ENCODE results near the gene TAGAP.
"Not testable (repeated sequence)": the region's sequence is repeated elsewhere in the genome, so short reads cannot be mapped to it uniquely, and the experiment has no call there.

Gene TAGAP

DNA sequence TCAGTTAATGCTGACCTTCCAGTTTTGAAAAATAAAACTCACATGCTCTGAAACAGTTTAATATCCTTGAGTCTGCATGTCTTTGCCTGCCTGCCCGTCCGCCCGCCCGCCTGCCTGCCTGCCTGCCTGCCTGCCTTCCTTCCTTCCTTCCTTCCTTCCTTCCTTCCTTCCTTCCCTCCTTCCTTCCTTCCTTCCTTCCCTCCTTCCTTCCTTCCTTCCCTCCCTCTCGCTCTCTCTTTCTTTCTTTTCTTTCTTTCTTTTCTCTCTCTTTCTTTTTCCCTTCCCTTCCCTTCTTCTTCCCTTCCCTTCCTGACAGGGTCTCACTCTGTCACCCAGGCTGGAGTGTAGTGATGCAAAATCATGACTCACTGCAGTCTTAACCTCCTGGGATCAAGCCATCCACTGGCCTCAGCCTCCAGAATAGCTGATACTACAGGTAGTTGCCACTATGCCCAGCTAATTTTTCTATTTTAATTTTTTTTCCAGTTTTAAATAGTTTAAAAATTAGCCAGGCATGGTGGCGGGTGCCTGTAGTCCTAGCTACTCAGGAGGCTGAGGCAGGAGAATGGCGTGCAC, 34.7 kb downstream of the TAGAP start:
- DNase-seq, result not testable (repeated sequence)

DNA sequence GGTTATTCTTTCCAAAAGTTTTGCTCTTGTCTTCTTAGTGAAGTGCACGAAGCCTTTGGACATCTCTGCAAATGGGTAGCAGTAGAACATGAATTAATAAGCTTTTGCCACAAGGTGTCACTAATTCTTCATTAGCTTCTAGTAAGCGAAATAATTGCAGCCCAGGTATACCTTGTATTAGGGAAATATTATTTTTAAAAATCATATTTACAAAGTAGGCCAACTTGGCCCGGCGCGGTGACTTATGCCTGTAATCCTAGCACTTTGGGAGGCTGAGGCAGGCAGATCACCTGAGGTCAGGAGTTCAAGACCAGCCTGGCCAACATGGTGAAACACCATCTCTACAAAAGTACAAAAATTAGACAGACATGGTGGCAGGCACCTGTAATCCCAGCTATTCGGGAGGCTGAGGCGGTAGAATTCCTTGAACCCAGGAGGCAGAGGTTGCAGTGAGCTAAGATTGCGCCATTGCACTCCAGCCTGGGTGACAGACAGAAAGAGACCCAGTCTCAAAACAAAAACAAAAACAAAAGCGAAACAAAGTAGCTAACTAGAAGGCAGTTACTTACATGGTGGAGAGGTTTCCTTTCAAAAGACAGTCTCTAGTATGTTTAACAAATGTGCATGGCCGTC, 36.0 kb downstream of the TAGAP start:
- DNase-seq, result peak in 1 of 2 experiments; percentile 61

DNA sequence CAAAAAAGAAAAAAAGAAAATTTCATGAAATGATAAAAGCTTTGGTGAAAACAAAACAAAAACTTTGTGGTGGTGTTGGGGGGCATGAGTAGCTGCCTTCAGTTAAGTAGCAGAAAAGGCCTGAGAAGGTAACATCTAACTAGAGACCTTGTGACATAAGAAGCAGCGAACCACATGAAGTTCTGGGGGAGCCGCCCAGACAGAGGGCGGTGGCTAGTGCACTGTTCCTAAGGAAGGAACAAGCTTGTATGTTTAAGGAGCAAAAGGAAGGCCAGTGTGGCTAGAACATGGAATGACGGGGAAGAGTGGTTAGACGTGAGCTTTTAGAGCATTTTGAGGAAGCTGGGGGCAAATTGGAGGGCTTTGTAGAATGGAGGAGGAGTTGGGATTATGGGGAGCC, 37.3 kb downstream of the TAGAP start:
- no peak for DNase-seq

DNA sequence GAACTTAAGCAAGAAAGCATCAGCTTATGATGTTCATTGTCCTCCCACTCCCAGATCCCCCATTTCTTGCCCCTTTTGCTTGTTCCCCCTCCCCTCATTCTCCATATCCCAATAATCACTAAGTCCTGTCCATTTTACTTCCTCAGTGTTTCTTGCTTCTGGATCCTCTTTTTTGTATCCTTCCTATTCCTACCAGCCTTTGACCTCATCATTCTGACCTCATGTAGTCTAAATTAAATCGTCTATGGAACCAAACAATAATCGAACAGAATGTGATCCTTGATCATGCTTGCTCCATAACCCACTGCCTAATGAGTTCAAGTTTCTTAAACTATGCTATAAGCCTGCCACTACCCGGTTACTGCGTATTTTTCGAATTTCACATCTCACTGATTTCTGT, 39.4 kb downstream of the TAGAP start:
- DNase-seq, result no peak

DNA sequence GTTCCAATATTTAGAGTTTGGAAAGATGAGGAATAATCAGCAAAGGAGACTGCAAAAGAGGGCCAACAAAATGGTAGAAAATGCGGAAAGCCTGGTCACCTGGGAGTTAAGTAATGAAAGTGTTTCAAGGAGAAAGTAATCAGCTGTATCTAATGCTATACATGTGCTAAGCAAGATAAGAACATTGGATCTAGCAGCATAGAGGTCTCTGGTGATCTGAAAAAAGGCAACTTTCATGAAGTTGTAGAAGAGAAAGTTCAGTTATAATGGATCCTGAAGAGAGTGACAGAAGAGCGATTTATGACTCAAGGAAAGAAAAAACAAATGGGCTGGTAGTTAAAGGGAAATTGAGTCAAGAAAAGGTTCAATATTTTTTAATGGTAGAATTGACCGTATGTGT, 40.2 kb downstream of the TAGAP start:
- no peak for DNase-seq

DNA sequence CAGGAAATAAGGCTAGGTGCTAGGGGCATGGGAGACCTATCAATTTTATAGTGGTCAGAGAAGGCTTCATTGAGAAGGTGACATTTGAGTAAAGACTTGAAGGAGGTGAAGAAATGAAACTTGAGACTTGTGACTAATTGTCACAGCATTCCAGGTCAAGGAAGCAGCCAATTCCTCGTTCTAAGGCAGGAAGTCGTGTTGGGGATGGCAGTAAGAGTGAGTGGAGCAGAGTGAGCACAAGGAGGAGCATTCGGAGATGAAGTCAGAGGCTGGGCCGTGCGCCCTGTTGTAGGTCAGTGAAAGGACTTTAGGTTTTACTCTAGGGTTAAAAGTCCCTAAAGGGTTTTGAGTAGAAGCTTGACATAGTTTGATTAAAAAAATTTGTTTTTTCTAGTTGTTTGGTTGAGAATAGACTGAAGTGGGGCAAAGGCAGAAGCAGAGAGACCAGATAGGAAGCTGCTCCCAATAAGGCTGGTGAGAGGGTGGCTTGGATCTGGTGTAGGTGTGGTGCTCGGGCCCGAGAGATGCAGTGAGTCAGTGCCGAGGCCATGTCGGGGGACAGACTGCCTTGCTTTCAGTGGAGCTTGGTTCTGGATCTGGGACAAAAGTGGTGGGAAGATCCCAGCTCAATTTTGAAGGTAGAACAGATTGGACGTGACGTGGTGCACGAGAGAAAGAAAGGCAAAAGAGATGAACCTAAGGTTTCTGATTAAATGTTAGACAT, 42.2 kb downstream of the TAGAP start:
- no peak for DNase-seq

DNA sequence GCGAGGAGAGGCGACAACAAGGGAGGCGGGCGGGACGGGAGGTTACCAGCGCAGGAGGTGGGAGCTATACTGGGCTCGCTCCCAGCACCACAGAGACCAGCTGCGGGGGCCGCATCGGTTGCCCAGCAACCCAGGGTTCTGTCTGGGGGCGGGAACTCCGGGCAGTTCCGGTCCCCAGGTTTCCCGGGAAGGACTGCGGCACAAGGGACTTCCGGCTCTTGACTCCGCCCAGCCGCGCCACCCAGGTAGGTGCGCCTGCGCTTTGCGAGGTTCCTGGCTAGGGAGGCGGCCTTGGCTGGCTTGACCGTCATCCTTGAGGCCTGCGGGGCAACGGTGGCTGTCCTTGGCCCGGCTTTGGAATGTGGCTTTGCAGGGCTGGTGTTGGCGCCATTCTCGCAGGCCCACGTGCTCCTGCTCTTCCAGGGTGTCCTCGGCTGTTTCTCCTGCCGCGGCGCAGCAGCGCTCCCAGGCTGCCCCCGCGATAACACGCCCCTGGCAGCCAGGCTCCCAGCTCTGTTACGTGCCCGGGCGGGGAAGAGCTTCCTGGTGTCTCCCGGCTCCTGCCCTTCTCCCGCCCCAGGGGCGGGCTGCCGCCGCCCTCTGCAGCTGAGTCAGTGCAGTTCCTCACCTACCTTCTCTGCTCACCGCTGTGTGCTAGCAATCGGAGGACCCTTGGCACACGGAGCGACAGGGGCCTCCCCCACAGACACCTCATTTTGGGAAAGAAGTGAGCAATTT, 45.0 kb downstream of the TAGAP start, which contains the start of gene RSPH3:
RSPH3 (minus strand) TSS at position 537 of the 738 bp plus-strand sequence. CDS start 652 bp downstream, outside the sequence.
- DNase-seq, result peak; percentile 94 to 98

DNA sequence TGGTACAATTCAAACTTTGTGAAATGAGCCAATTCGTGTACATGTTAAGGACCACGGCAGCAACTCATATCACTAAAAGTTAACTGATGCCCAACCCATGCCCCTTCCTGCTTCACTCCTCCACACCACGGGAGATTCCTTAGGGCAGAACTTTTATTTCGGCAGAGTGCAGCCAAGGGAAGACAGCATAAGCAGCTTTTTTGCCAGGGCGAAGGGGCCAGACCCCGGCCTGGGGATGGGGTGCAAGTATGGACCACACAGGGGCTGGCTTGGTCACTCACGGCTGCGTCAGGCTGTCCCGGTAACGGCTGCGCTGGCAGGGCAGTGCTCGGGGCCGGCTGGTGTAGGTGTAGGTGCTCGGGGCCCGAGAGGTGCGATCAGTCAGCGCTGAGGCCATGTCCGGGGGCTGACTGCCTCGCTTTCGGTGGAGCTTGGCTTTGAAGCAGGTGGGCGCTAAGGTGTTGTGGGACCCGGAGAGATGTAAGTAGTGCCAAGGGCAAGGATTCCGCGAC, 45.6 kb downstream of the TAGAP start:
- no peak for DNase-seq

DNA sequence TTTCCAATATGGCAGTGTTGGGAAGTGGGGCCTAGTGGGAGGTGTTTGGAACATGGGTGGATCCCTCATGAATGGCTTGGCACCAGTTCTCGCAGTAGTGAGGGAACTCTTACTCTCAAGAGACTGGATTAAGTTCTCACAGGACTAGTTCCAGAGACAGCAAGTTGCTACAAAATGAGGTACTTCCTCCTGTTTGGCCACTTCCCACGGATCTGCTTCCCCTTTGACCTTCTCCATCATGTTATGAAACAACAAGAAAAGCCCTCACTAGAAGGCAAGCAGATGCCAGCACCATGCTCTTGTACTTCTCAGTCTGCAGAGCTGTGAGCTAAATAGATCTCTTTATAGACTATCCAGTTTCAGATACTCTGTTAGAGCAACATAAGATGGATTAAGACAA, 47.9 kb downstream of the TAGAP start:
- DNase-seq, result no peak

DNA sequence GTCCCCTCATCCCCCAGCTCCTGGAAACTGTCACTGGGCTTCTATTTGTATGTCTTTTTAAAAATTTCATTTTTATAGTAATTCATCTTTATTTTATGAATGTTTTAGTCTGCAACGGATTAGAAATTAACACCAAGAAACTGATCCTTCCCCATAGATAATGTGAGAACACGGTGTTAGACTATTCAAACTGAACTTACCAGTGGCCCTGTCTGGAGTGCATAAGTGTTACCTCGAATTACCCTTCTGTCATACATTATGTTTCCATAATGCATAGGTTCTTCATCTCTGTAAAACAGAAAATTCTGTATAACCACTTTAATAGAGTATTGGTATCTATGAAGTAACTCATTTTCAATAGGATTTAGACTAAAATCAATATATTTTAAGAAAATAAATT, 51.2 kb downstream of the TAGAP start:
- DNase-seq, result no peak

DNA sequence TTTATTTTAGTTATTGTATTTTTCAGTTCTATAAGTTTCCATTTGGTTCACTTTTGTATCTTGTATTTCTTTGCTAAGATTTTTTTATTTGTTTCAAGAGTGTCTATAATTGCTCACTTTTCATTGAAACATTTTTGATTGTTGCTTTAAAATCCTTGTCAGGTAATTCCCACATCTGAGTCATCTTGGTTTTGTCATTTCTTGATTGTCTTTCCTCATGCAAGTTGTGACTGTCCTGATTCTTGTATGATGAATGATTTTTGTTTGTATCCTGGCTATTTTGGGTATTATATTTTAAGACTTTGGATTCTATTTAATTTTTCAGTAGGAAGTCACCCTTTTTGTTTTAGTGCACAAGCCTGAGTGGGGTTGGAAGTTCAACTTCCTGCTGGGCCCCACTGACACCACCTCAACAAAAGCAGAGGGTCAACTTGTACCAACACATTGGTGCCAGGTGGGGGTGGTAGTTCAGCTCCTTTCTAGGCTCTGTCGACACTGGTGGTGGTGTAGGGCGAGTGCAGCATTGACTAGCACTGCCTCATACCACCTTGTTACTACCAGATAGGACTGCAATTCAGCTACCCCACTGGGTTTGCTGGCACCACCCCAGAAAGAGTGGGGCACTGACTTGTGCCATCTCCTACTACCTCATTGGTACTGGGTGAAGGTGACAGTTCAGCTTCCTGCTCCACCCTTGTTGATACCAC, 53.6 kb downstream of the TAGAP start:
- DNase-seq, result no peak

DNA sequence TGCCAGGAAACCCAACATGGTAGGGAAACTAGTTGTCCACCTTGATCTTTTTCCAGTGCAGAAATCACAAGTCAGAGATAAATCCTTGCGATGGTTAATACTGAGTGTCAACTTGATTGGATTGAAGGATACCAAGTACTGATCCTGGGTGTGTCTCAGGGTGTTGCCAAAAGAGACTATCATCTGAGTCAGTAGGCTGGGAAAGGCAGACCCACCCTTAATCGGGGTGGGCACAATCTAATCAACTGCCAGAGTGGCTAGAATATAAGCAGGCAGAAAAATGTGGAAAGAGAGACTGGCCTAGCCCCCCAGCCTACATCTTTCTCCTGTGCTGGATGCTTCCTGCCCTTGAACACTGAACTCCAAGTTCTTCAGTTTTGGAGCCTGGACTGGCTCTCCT, 55.1 kb downstream of the TAGAP start:
- DNase-seq, result not testable (repeated sequence)

DNA sequence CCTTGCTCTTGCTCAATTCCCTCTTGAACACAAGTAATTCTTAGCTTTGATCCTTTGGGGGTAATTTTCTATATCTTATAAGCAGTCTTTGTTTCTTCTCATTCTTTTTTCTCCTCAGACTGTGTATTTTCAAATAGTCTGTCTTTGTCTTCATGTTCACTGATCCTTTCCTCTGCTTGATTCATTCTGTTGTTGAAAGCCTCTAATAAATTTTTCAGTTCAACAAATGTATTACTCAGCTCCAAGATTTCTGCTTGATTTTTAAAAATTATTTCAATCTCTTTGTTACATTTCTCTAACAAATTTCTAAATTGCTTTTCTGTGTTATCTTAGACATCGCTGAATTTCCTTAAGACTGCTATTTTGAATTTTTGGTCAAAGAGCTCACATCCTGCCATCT, 56.3 kb downstream of the TAGAP start:
- DNase-seq, result no peak

DNA sequence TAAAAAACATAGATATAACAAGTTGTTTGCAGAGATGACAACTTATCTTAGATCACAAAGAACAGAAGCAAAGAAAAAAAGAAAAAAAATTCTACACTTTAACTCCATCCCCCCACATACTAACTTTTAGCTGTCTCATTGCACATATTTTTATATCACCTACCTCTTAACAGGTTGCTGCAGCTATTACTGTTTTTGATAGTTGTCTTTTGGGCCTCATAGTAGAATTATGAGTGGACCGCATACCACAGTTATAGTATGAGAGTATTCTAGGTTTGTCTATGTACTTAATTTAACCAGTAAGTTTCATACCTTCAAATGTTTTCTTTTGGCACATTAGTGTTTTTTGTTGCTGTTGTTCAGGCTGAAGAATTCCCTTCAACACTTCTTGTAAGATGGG, 57.1 kb downstream of the TAGAP start:
- DNase-seq, result no peak
